ENCODE data around the gene LYSMD4. TPM values are rescaled to one million over a fixed set of nuclear protein-coding genes. Genes with fewer than 3 reads are reported as not detected.
A peak's percentile ranks its signal among the peaks of the same experiment; 100 is the strongest.
"Not testable (repeated sequence)": the region's sequence is repeated elsewhere in the genome, so short reads cannot be mapped to it uniquely, and the experiment has no call there.

LYSMD4 gene
- total and polyA plus RNA-seq, 2 of the 13 experiments (the other 11 are each of a cell fraction or from before 2014, with no cell fraction given) = 7.4 to 8.5 TPM

- H2AFZ ChIP-seq (ENCODE audit: low read length); DNase-seq (ENCODE audit: low spot score); BruUV-seq (replicated peaks); H4K20me1 ChIP-seq (ENCODE audit: insufficient read depth, low read length); CTCF ChIA-PET (ENCODE audit: low intra/inter-chr PET ratio, low total read pairs); ATAC-seq; H3K9me3 ChIP-seq (ENCODE audit: low read length); intact Hi-C loops (cut with micrococcal nuclease; ENCODE audit: unreplicated experiment); H3K27me3 ChIP-seq (ENCODE audit: control insufficient read depth in 1 of 2, insufficient read depth in 2 of 2, low read length in 2 of 2); H3K79me2 ChIP-seq (ENCODE audit: insufficient read depth, low read length); H3K36me3 ChIP-seq (replicated peaks in 1 of 2; ENCODE audit: control insufficient read depth in 1 of 2, insufficient read depth in 2 of 2, low read length in 2 of 2); FAIRE-seq; in situ Hi-C loops (cut with HindIII; ENCODE audit: extremely low pct_ligation_motif_present, low pct_unique_long_range_greater_than_20kb): not testable (repeated sequence)
- Histone ChIP-seq H3K27ac (ENCODE audit: extremely low read length, insufficient read depth, low read length) (peak overlapping the region; percentile 89), H3K4me2 (ENCODE audit: low read depth, low read length) (peak overlapping the region; percentile 85), H3K9ac (ENCODE audit: insufficient read depth, low read depth, low read length) (peak overlapping the region; percentile 75), H3K4me1 (ENCODE audit: insufficient read depth, low read length) (peaks cover 64% of the 10 kb centered on the region), H3K4me3 (replicated peaks in 1 of 3; ENCODE audit: insufficient read depth in 1 of 3, low read depth in 2 of 3, low read length in 3 of 3) (peak overlapping the region; percentile 61 to 92 (median 79))
- POLR2A ChIA-PET = interaction anchor here (1.1 to 2.9 kb wide), 7 partner anchors 9 to 428 kb away, joined by 4 to 12 read pairs (median 8); no protein-coding TSS in a partner anchor
- WGBS (ENCODE audit: low lambda C conversion rate) = 52% methylated on average over 13 of the region's 13 CpGs
- TF ChIP-seq CBX5 (CRISPR knock-in tag; IDR thresholded peaks at IDR 0.05; ENCODE audit: borderline replicate concordance) (0 out of 2 replicates have a peak, but pooled peaks have one; percentile 11), FOXC1 (CRISPR knock-in tag; IDR thresholded peaks at IDR 0.05; ENCODE audit: borderline replicate concordance) (0 out of 2 replicates have a peak, but pooled peaks have one; percentile 53), MTA1 (CRISPR knock-in tag; IDR thresholded peaks at IDR 0.05; ENCODE audit: borderline replicate concordance) (peak; percentile 7; the same call in 1 of the 2 replicates), PHF5A (CRISPR knock-in tag; IDR thresholded peaks at IDR 0.05; ENCODE audit: low read depth, unreplicated experiment) (peak; percentile 54)
These were observed 729 bp upstream of the LYSMD4 start for GRCh38 chr15:99734040-99734291.

- FAIRE-seq (no peak), DNase-seq (ENCODE audit: low spot score) (no peak), ATAC-seq (peak; percentile 45)
- in situ Hi-C loops (cut with HindIII; ENCODE audit: extremely low pct_ligation_motif_present, low pct_unique_long_range_greater_than_20kb) (no loop called here), intact Hi-C loops (cut with micrococcal nuclease; ENCODE audit: unreplicated experiment) (no loop called here)
- Histone ChIP-seq H3K27me3 (ENCODE audit: control insufficient read depth in 1 of 2, insufficient read depth in 2 of 2, low read length in 2 of 2) (no peaks in the 10 kb centered on the region; a peak in 1 of 5 replicates), H3K4me1 (ENCODE audit: insufficient read depth, low read length) (peaks cover 52% of the 10 kb centered on the region), H2AFZ (ENCODE audit: low read length) (no peak overlapping the region), H3K36me3 (replicated peaks in 1 of 2; ENCODE audit: control insufficient read depth in 1 of 2, insufficient read depth in 2 of 2, low read length in 2 of 2) (peaks cover 0 to 12% of the 10 kb centered on the region in 2 experiments; a peak in 2 of 5 replicates), H3K9me3 (ENCODE audit: low read length) (no peaks in the 10 kb centered on the region), H3K79me2 (ENCODE audit: insufficient read depth, low read length) (no peaks in the 10 kb centered on the region), H3K4me3 (replicated peaks in 1 of 3; ENCODE audit: insufficient read depth in 1 of 3, low read depth in 2 of 3, low read length in 3 of 3) (peak overlapping the region; percentile 72 to 84 (median 75)), H3K4me2 (ENCODE audit: low read depth, low read length) (peak overlapping the region; percentile 68), H3K27ac (ENCODE audit: extremely low read length, insufficient read depth, low read length) (peak overlapping the region; percentile 56), H3K9ac (ENCODE audit: insufficient read depth, low read depth, low read length) (peak overlapping the region; percentile 77), H4K20me1 (ENCODE audit: insufficient read depth, low read length) (no peaks in the 10 kb centered on the region)
- WGBS (ENCODE audit: low lambda C conversion rate) = 0% methylated on average over 1 of the region's 46 CpGs
- BruUV-seq (replicated peaks) = no TSS peak
- ChIA-PET POLR2A (interaction anchor here (0.5 to 2.9 kb wide), 25 partner anchors 8 to 632 kb away, joined by 3 to 18 read pairs (median 4); partner anchors contain the start of genes LRRC28 and MEF2A), CTCF (ENCODE audit: low intra/inter-chr PET ratio, low total read pairs) (no interaction called here)
- TF ChIP-seq HDAC6 (IDR thresholded peaks at IDR 0.05; ENCODE audit: low read depth, low read length) = no peak
- TF ChIP-seq DNMT3B (CRISPR knock-in tag; conservative IDR thresholded peaks at IDR 0.05) = no peak
- TF ChIP-seq U2AF1 (optimal IDR thresholded peaks at IDR 0.05; ENCODE audit: low read depth, low read length) = no peak
- 0 out of 2 replicates have a peak, but pooled peaks have one; percentile 48 for TF ChIP-seq HINFP (CRISPR knock-in tag; IDR thresholded peaks at IDR 0.05; ENCODE audit: low read depth)
- no peak for TF ChIP-seq BRF2 (CRISPR knock-in tag; IDR thresholded peaks at IDR 0.05)
- peak; percentile 97 for TF ChIP-seq NR2C2 (CRISPR knock-in tag; IDR thresholded peaks at IDR 0.05; ENCODE audit: borderline replicate concordance)
- no peak for TF ChIP-seq KDM5A (IDR thresholded peaks at IDR 0.05; ENCODE audit: borderline replicate concordance, low read length)
- TF ChIP-seq IRF9 (CRISPR knock-in tag; IDR thresholded peaks at IDR 0.05; ENCODE audit: borderline replicate concordance) = peak; percentile 23; the same call in 1 of the 2 replicates
- TF ChIP-seq ZNF577 (CRISPR knock-in tag; IDR thresholded peaks at IDR 0.05; ENCODE audit: borderline replicate concordance, low read depth) = no peak
- TF ChIP-seq MEIS1 (CRISPR knock-in tag; IDR thresholded peaks at IDR 0.05; ENCODE audit: borderline replicate concordance) = no peak
These were observed 428 bp downstream of the LYSMD4 start for GRCh38 chr15:99732751-99733267.

Measured in HepG2 (cell line).